MCF 10A (cell line): Measurements from ENCODE around the gene OR13C5. TPM values are rescaled to one million over a fixed set of nuclear protein-coding genes. Genes with fewer than 3 reads are reported as not detected.
"Not testable (repeated sequence)": the region's sequence is repeated elsewhere in the genome, so short reads cannot be mapped to it uniquely, and the experiment has no call there.

Source experiments
- BruUV-seq: library from RNA; stranded (reverse); fragments of 400-500 nt; replicated peaks from 2 replicates; lab custom pipeline; 2021; lab: Mats Ljungman, UMichigan
- CTCF ChIA-PET: fragments of 300-600 bp; sonication (Branson Sonifier 250); formaldehyde crosslinking; extraction: SDS; loops from one replicate; lab custom pipeline; 2021; ENCODE audit warnings: antibody characterized with exemption, inconsistent platforms; lab: Yijun Ruan, JAX
- POLR2A ChIA-PET: fragments of 300-600, 350-650 bp; sonication (Branson Sonifier 250); formaldehyde crosslinking; extraction: SDS; loops from one replicate; lab custom pipeline; 2020; ENCODE audit warnings: antibody characterized with exemption, inconsistent platforms; lab: Yijun Ruan, JAX
- DNase-seq: peaks from one replicate; pipeline ENCODE4 v3.0.0-alpha.2; 2018; ENCODE audit not compliant: unreplicated experiment
- H3K27ac Mint-ChIP-seq: one replicate; pipeline ENCODE4 v1.8.0; 2022; ENCODE audit warnings: mild to moderate bottlenecking, low read depth, mixed read lengths; ENCODE audit not compliant: unreplicated experiment
- H3K27me3 Mint-ChIP-seq: one replicate; pipeline ENCODE4 v1.8.0; 2022; ENCODE audit warnings: mixed read lengths; ENCODE audit not compliant: insufficient read depth, unreplicated experiment
- H3K36me3 Mint-ChIP-seq: one replicate; pipeline ENCODE4 v1.8.0; 2022; ENCODE audit warnings: mild to moderate bottlenecking, moderate library complexity, mixed read lengths; ENCODE audit not compliant: insufficient read depth, unreplicated experiment
- H3K4me1 Mint-ChIP-seq: one replicate; pipeline ENCODE4 v1.8.0; 2022; ENCODE audit warnings: mixed read lengths; ENCODE audit not compliant: insufficient read depth, unreplicated experiment
- H3K4me3 Mint-ChIP-seq: one replicate; pipeline ENCODE4 v1.8.0; 2022; ENCODE audit warnings: mild to moderate bottlenecking, moderate library complexity, mixed read lengths; ENCODE audit not compliant: unreplicated experiment
- H3K9me3 Mint-ChIP-seq: one replicate; pipeline ENCODE4 v1.8.0; 2022; ENCODE audit warnings: mixed read lengths; ENCODE audit not compliant: unreplicated experiment
- intact Hi-C: fragments of 100-400 bp; cut with micrococcal nuclease; formaldehyde crosslinking; loops from 2 replicates; pipeline ENCODE4 v1.14.1; 2022
- total RNA-seq: library from RNA; stranded (reverse); gene quantifications from 2 replicates; pipeline ENCODE4 v1.2.3, GENCODE V29; 2022
- TF ChIP-seq, protein P1 (sequence below): fragments of 200-600 bp; IDR thresholded peaks from one replicate; pipeline ENCODE4 v1.8.0; 2022; ENCODE audit warnings: antibody characterized with exemption, mild to moderate bottlenecking; ENCODE audit not compliant: unreplicated experiment

Gene OR13C5
- total RNA-seq, 1 experiment from 2014 or later = not detected

DNA sequence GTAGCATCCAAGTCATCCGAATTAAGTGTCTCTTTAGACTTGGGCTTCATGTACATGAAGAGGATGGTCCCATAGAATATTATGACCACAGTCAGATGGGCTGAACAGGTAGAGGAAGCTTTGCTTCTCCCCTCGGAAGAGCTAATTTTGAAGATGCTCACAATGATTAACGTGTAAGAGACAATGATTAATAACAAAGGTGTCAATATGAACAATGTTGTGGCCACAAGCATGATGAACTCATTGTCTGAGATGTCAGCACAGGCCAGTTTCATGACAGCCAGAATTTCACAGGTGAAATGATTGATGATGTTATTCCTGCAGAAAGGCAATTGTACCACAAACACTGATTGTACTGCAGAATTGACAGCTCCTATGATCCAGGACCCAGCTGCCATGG, 5.6 kb upstream of the OR13C5 start:
- peaks cover 6% of the 10 kb centered on the region for H3K4me1 Mint-ChIP-seq
- H3K27me3 Mint-ChIP-seq = no peaks in the 10 kb centered on the region
- POLR2A ChIA-PET = no interaction called here
- no TSS peak for BruUV-seq
- no peaks in the 10 kb centered on the region for H3K9me3 Mint-ChIP-seq
- TF ChIP-seq, protein P1, sequence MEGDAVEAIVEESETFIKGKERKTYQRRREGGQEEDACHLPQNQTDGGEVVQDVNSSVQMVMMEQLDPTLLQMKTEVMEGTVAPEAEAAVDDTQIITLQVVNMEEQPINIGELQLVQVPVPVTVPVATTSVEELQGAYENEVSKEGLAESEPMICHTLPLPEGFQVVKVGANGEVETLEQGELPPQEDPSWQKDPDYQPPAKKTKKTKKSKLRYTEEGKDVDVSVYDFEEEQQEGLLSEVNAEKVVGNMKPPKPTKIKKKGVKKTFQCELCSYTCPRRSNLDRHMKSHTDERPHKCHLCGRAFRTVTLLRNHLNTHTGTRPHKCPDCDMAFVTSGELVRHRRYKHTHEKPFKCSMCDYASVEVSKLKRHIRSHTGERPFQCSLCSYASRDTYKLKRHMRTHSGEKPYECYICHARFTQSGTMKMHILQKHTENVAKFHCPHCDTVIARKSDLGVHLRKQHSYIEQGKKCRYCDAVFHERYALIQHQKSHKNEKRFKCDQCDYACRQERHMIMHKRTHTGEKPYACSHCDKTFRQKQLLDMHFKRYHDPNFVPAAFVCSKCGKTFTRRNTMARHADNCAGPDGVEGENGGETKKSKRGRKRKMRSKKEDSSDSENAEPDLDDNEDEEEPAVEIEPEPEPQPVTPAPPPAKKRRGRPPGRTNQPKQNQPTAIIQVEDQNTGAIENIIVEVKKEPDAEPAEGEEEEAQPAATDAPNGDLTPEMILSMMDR = no peak
- no peaks in the 10 kb centered on the region for H3K36me3 Mint-ChIP-seq
- H3K4me3 Mint-ChIP-seq = no peak overlapping the region
- CTCF ChIA-PET = interaction anchor here (0.7 kb wide), 1 partner anchor 1962 kb away, joined by 3 read pairs; no protein-coding TSS in a partner anchor
- no peak overlapping the region for H3K27ac Mint-ChIP-seq
- no peak for DNase-seq
- intact Hi-C loops = loop anchor here (10.0 kb wide), 1 partner anchor 140 kb away; the partner anchor contains the start of gene NIPSNAP3A

DNA sequence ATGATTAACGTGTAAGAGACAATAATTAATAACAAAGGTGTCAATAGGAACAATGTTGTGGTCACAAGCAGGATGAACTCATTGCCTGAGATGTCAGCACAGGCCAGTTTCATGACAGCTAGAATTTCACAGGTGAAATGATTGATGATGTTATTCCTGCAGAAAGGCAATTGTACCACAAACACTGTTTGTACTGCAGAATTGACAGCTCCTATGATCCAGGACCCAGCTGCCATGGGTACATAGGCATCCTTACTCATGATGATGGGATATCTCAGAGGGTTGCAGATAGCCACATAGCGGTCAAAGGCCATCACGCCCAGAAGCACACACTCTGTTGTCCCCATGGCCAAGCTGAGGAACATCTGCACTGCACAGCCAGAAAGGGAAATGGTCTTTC, 464 bp downstream of the OR13C5 start:
- CTCF ChIA-PET, H3K4me1 Mint-ChIP-seq, BruUV-seq, H3K27me3 Mint-ChIP-seq, H3K36me3 Mint-ChIP-seq, DNase-seq, H3K9me3 Mint-ChIP-seq, H3K27ac Mint-ChIP-seq, H3K4me3 Mint-ChIP-seq, intact Hi-C loops, POLR2A ChIA-PET: not testable (repeated sequence)

DNA sequence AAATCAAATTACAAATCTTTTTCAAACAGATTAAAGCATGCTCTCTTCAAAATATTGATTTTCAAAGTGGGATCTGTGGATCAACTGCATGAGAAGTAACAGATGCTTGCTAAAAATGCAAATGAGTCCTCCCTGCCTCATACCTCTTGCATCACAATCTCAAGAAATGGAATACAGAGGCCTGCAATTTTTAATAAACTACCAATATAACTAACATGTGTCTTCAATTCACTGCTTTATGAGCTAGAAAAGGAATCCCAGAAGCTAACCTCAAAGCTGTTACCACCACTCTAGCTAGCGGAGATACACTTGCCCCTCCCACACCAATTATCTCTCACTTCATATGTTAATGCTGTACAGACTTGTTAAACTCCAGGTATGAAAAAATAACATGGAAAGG, 9.6 kb downstream of the OR13C5 start:
- Mint-ChIP-seq H3K4me3 (no peak overlapping the region), H3K4me1 (no peaks in the 10 kb centered on the region), H3K27ac (no peak overlapping the region), H3K27me3 (no peaks in the 10 kb centered on the region), H3K9me3 (peaks cover 13% of the 10 kb centered on the region), H3K36me3 (no peaks in the 10 kb centered on the region)
- no TSS peak for BruUV-seq
- TF ChIP-seq, protein P1 = no peak
- CTCF ChIA-PET = interaction anchor here (0.6 kb wide), 1 partner anchor 94 kb away, joined by 3 read pairs; no protein-coding TSS in a partner anchor
- intact Hi-C loops = no loop called here
- POLR2A ChIA-PET = no interaction called here
- DNase-seq = no peak

- H3K4me3 Mint-ChIP-seq = no peak overlapping the region
- no peaks in the 10 kb centered on the region for H3K27me3 Mint-ChIP-seq
- BruUV-seq = no TSS peak
- H3K36me3 Mint-ChIP-seq = no peaks in the 10 kb centered on the region
- TF ChIP-seq, protein P1 = no peak
- intact Hi-C loops = no loop called here
- ChIA-PET CTCF (interaction anchor here (0.8 kb wide), 1 partner anchor 11 kb away, joined by 3 read pairs; no protein-coding TSS in a partner anchor), POLR2A (no interaction called here)
- H3K27ac Mint-ChIP-seq = no peak overlapping the region
- no peaks in the 10 kb centered on the region for H3K4me1 Mint-ChIP-seq
- H3K9me3 Mint-ChIP-seq = no peaks in the 10 kb centered on the region
- DNase-seq = peak; percentile 63
These were observed 12.6 kb downstream of the OR13C5 start for GRCh38 chr9:104586496-104587180.
